Femur (tissue), 1 donor: ENCODE results near the gene RPL7L1.

Experiments
- DNase-seq: peaks from one replicate; pipeline ENCODE4 v3.0.0-alpha.2; 2017

Gene RPL7L1

DNA sequence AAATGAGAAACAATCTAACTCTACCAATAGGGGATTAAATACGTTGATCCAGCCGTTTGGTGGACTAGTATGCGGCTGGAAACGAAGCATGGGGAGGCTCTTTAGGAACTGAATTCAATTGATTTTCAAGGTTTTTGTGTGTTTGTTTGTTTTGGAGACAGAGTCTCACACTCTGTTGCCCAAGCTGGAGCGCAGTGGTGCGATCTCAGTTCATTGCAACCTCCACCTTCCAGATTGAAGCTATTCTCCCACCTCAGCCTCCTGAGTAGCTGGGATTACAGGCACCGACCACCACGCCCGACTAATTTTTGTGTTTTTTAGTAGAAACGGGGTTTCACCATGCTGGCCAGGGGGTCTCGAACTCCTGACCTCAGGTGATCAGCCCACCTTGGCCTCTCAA, 57.0 kb downstream of the RPL7L1 start:
- DNase-seq: no peak

DNA sequence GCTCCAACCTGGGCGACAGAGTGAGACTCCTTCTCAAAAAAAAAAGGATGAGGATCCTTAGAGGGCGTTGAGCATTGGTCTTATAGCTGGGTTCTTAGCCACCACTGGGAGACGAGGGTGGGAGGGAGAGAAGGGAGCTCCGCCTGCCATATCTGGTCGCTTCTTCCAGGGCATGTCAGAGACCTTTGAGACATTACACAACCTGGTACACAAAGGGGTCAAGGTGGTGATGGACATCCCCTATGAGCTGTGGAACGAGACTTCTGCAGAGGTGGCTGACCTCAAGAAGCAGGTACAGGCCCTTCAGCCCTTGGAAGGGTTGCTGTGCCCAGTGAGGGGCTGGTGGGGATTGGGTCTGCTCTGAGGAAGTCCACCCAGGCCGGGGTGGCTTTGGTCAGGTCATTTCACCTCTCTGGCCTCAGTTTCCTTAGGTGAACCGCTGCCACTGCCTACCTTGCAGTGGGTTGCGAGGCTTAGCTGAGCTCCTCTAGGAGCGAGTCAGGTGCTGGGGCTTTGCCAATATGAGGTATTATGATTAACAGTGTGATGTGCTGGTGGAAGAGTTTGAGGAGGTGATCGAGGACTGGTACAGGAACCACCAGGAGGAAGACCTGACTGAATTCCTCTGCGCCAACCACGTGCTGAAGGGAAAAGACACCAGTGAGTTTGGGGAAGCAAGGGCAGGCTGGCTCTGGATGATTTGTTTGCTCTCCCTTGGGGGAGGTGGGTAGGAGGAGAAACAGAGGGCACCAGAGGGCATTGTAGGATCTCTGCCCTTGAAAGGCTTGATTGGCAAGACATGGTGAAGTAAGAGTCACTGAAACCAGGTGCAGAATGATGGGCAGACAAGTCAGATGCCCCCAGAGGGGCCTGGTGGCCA, 58.4 kb downstream of the RPL7L1 start:
- DNase-seq: no peak

DNA sequence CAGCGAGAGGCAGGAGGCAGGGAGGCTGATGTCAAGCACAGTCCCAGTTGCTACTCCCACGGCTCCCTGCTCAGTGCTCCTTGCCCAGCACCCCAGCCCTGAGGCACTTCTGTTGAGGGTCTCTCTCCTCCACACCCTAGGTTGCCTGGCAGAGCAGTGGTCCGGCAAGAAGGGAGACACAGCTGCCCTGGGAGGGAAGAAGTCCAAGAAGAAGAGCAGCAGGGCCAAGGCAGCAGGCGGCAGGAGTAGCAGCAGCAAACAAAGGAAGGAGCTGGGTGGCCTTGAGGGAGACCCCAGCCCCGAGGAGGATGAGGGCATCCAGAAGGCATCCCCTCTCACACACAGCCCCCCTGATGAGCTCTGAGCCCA, 59.0 kb downstream of the RPL7L1 start:
- no peak for DNase-seq

DNA sequence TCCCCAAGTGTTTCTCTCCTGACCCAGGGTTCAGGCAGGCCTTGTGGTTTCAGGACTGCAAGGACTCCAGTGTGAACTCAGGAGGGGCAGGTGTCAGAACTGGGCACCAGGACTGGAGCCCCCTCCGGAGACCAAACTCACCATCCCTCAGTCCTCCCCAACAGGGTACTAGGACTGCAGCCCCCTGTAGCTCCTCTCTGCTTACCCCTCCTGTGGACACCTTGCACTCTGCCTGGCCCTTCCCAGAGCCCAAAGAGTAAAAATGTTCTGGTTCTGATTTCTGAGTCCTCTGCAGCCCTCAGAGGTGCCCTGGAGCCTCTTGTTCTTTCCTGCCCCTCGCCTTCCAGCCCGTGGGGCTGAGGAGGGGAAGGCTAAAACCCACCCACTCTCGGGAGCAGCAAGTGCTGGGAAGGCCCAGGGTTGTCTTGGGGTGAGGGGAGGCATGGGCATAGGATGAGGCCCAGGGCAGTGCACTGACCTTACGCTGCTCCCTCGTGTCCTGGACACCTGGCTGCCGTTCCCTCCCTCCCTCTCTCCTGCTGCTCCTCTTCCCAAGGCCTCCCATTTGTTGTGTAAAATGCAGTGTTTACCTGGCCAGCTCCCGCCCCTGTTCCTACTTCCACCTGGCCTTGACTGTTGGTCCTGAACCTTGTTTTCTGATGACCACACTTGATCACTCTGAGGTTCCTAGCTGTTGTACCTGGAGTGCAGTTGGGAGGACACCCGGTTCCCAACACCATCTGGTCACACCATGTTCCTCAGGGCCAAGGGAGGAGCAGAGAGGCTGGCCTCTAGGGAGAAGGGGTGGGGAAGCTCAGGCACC, 59.8 kb downstream of the RPL7L1 start:
- no peak for DNase-seq
